ENCODE measurements around the gene GTF2A1. TPM values are rescaled to one million over a fixed set of nuclear protein-coding genes. Genes with fewer than 3 reads are reported as not detected.
"Not testable (repeated sequence)": the region's sequence is repeated elsewhere in the genome, so short reads cannot be mapped to it uniquely, and the experiment has no call there.

The GTF2A1 gene
- total and polyA plus RNA-seq, 4 donors: 4.5 to 40.8 (median 16.7) TPM

- TF ChIP-seq CTCF (IDR thresholded peaks at IDR 0.05; ENCODE audit: control extremely low read depth, extremely low read depth): no peak
- WGBS, 2 donors: 86 to 91% methylated on average over 19 of the region's 19 CpGs
- Histone ChIP-seq H3K27me3 (ENCODE audit: control insufficient read depth in 3 of 3, insufficient read depth in 3 of 3, low read length in 2 of 3) (no peaks in the 10 kb centered on the region), H3K4me3 (no peak overlapping the region), H3K9ac (ENCODE audit: insufficient read depth in 1 of 2, low read length in 2 of 2) (no peak overlapping the region), H3K36me3 (ENCODE audit: control insufficient read depth in 4 of 4, insufficient read depth in 4 of 4, low read length in 4 of 4) (no peaks in the 10 kb centered on the region), H3K4me1 (ENCODE audit: control insufficient read depth in 5 of 5, insufficient read depth in 5 of 5, low read length in 5 of 5) (no peaks in the 10 kb centered on the region), H3K27ac (ENCODE audit: low read depth in 1 of 2, low read length in 1 of 2) (no peak overlapping the region), H3K9me3 (ENCODE audit: control insufficient read depth in 4 of 4, insufficient read depth in 3 of 4, low read length in 3 of 4) (peaks cover 0 to 2% (median 0%) of the 10 kb centered on the region in 4 donors)
- no peak for DNase-seq
- no peak for ATAC-seq (ENCODE audit: insufficient read depth, low FRiP score)
These were observed 25.9 kb upstream of the GTF2A1 start for GRCh38 chr14:81246461-81247270.

- no peaks in the 10 kb centered on the region for H3K36me3 ChIP-seq (ENCODE audit: control insufficient read depth in 4 of 4, insufficient read depth in 4 of 4, low read length in 4 of 4)
- no peaks in the 10 kb centered on the region for H3K27me3 ChIP-seq (ENCODE audit: control insufficient read depth in 3 of 3, insufficient read depth in 3 of 3, low read length in 2 of 3)
- no peak overlapping the region for H3K9ac ChIP-seq (ENCODE audit: insufficient read depth in 1 of 2, low read length in 2 of 2)
- ATAC-seq (ENCODE audit: insufficient read depth, low FRiP score): no peak
- DNase-seq: no peak
- no peak for TF ChIP-seq CTCF (IDR thresholded peaks at IDR 0.05; ENCODE audit: control extremely low read depth, extremely low read depth)
- no peaks in the 10 kb centered on the region for H3K4me1 ChIP-seq (ENCODE audit: control insufficient read depth in 5 of 5, insufficient read depth in 5 of 5, low read length in 5 of 5)
- no peak overlapping the region for H3K4me3 ChIP-seq
- 63 to 67% methylated on average over 1 of the region's 1 CpG for WGBS, 2 donors
- H3K27ac ChIP-seq (ENCODE audit: low read depth in 1 of 2, low read length in 1 of 2): no peak overlapping the region
- H3K9me3 ChIP-seq (ENCODE audit: control insufficient read depth in 4 of 4, insufficient read depth in 3 of 4, low read length in 3 of 4): peaks cover 0 to 2% (median 0%) of the 10 kb centered on the region in 4 donors
These were observed 25.0 kb upstream of the GTF2A1 start for GRCh38 chr14:81245771-81246170.

- DNase-seq; H3K27me3 ChIP-seq (ENCODE audit: control insufficient read depth in 3 of 3, insufficient read depth in 3 of 3, low read length in 2 of 3); H3K27ac ChIP-seq (ENCODE audit: low read depth in 1 of 2, low read length in 1 of 2); H3K4me3 ChIP-seq; H3K36me3 ChIP-seq (ENCODE audit: control insufficient read depth in 4 of 4, insufficient read depth in 4 of 4, low read length in 4 of 4); ATAC-seq (ENCODE audit: insufficient read depth, low FRiP score); H3K9ac ChIP-seq (ENCODE audit: insufficient read depth in 1 of 2, low read length in 2 of 2); H3K4me1 ChIP-seq (ENCODE audit: control insufficient read depth in 5 of 5, insufficient read depth in 5 of 5, low read length in 5 of 5); H3K9me3 ChIP-seq (ENCODE audit: control insufficient read depth in 4 of 4, insufficient read depth in 3 of 4, low read length in 3 of 4): not testable (repeated sequence)
- 94% methylated on average over 22 to 28 of the region's 28 CpGs for WGBS, 2 donors
These were observed 23.7 kb upstream of the GTF2A1 start for GRCh38 chr14:81244431-81244830.

- H3K9me3 ChIP-seq (ENCODE audit: control insufficient read depth in 4 of 4, insufficient read depth in 3 of 4, low read length in 3 of 4): peaks cover 0 to 2% (median 0%) of the 10 kb centered on the region in 4 donors
- H3K36me3 ChIP-seq (ENCODE audit: control insufficient read depth in 4 of 4, insufficient read depth in 4 of 4, low read length in 4 of 4): no peaks in the 10 kb centered on the region
- ATAC-seq (ENCODE audit: insufficient read depth, low FRiP score) (no peak), DNase-seq (no peak)
- no peak overlapping the region for H3K4me3 ChIP-seq
- WGBS, 2 donors: 85 to 90% methylated on average over 2 of the region's 2 CpGs
- no peak for TF ChIP-seq CTCF (IDR thresholded peaks at IDR 0.05; ENCODE audit: control extremely low read depth, extremely low read depth)
- no peak overlapping the region for H3K9ac ChIP-seq (ENCODE audit: insufficient read depth in 1 of 2, low read length in 2 of 2)
- no peaks in the 10 kb centered on the region for H3K4me1 ChIP-seq (ENCODE audit: control insufficient read depth in 5 of 5, insufficient read depth in 5 of 5, low read length in 5 of 5)
- no peak overlapping the region for H3K27ac ChIP-seq (ENCODE audit: low read depth in 1 of 2, low read length in 1 of 2)
- no peaks in the 10 kb centered on the region for H3K27me3 ChIP-seq (ENCODE audit: control insufficient read depth in 3 of 3, insufficient read depth in 3 of 3, low read length in 2 of 3)
These were observed 22.7 kb upstream of the GTF2A1 start for GRCh38 chr14:81243499-81243898.

- not testable (repeated sequence) for DNase-seq; H3K27ac ChIP-seq (ENCODE audit: low read depth in 1 of 2, low read length in 1 of 2)
- WGBS, 2 donors: 77 to 82% methylated on average over 2 of the region's 2 CpGs
These were observed 16.1 kb upstream of the GTF2A1 start for GRCh38 chr14:81236849-81237248.

More at GRCh38 chr14:81236849-81237248, 16.1 kb upstream of the GTF2A1 start:
- ATAC-seq (ENCODE audit: insufficient read depth, low FRiP score); H3K9me3 ChIP-seq (ENCODE audit: control insufficient read depth in 4 of 4, insufficient read depth in 3 of 4, low read length in 3 of 4); H3K27me3 ChIP-seq (ENCODE audit: control insufficient read depth in 3 of 3, insufficient read depth in 3 of 3, low read length in 2 of 3); H3K4me3 ChIP-seq; H3K9ac ChIP-seq (ENCODE audit: insufficient read depth in 1 of 2, low read length in 2 of 2); H3K36me3 ChIP-seq (ENCODE audit: control insufficient read depth in 4 of 4, insufficient read depth in 4 of 4, low read length in 4 of 4): not testable (repeated sequence)
- peaks cover 0 to 10% (median 0%) of the 10 kb centered on the region in 5 donors for H3K4me1 ChIP-seq (ENCODE audit: control insufficient read depth in 5 of 5, insufficient read depth in 5 of 5, low read length in 5 of 5)

All from lung (tissue), 12 donors.